IMR-90 (cell line): ENCODE results near the gene ZNF606. TPM values are rescaled to one million over a fixed set of nuclear protein-coding genes. Genes with fewer than 3 reads are reported as not detected.

Source experiments
- ATAC-seq: fragments of 200-7000 bp; cut with Tn5 transposase; 2 replicates; pipeline ENCODE4 v1.9.1; 2020; ENCODE audit warnings: low read depth, mild to moderate bottlenecking, moderate library complexity
- BruUV-seq: library from RNA; stranded (reverse); fragments of 400-500 nt; replicated peaks from 2 replicates; lab custom pipeline; 2021; lab: Mats Ljungman, UMichigan
- CTCF ChIA-PET: fragments of 300-600 bp; formaldehyde crosslinking; extraction: SDS; loops from one replicate; lab custom pipeline; 2021; ENCODE audit warnings: antibody characterized with exemption; lab: Yijun Ruan, JAX
- POLR2A ChIA-PET: fragments of 300-600 bp; sonication (Branson Sonifier 250); formaldehyde crosslinking; loops from one replicate; lab custom pipeline; 2022; ENCODE audit warnings: antibody characterized with exemption; ENCODE audit not compliant: unreplicated experiment; lab: Charles Lee
- DNase-seq: peaks from one replicate; pipeline ENCODE4 v3.0.0; 2013
- H2AFZ ChIP-seq: replicated peaks from 2 replicates; pipeline ENCODE3; 2013; ENCODE audit warnings: low read length, mild to moderate bottlenecking; ENCODE audit not compliant: poor library complexity
- H2AK5ac ChIP-seq: 2 replicates; pipeline ENCODE4 v1.6.1; 2013; ENCODE audit warnings: low read depth, low read length, inconsistent platforms
- H2AK9ac ChIP-seq: replicated peaks from 2 replicates; pipeline ENCODE3; 2013; ENCODE audit warnings: mild to moderate bottlenecking, low read depth, low read length, moderate library complexity; ENCODE audit not compliant: poor library complexity
- H2BK120ac ChIP-seq: 2 replicates; pipeline ENCODE4 v1.6.1; 2013; ENCODE audit warnings: low read depth, low read length, inconsistent platforms
- H2BK15ac ChIP-seq: 3 replicates; pipeline ENCODE4 v1.6.1; 2013; ENCODE audit warnings: low read depth, low read length, inconsistent platforms
- H2BK20ac ChIP-seq: 2 replicates; pipeline ENCODE4 v1.6.1; 2013; ENCODE audit warnings: low read depth, mild to moderate bottlenecking, inconsistent platforms, low read length, moderate library complexity
- H2BK5ac ChIP-seq: 2 replicates; pipeline ENCODE4 v1.6.1; 2013; ENCODE audit warnings: mild to moderate bottlenecking, low read depth, low read length, inconsistent platforms; ENCODE audit not compliant: poor library complexity, severe bottlenecking
- H3K14ac ChIP-seq: replicated peaks from 2 replicates; pipeline ENCODE4 v1.6.1; 2013; ENCODE audit warnings: low read depth, low read length, inconsistent platforms
- H3K18ac ChIP-seq: 2 replicates; pipeline ENCODE4 v1.6.1; 2013; ENCODE audit warnings: low read depth, low read length, control low read depth
- H3K23ac ChIP-seq: 2 replicates; pipeline ENCODE4 v1.6.1; 2013; ENCODE audit warnings: low read depth, low read length, inconsistent platforms
- H3K27ac ChIP-seq: 2 replicates; pipeline ENCODE4 v1.5.1; 2013; ENCODE audit warnings: mild to moderate bottlenecking, control low read depth, low read length; ENCODE audit not compliant: insufficient read depth
- H3K27me3 ChIP-seq: 2 replicates; pipeline ENCODE4 v1.6.1; 2013; ENCODE audit warnings: low read length; ENCODE audit not compliant: control insufficient read depth, insufficient read depth
- H3K36me3 ChIP-seq: 2 replicates; pipeline ENCODE4 v1.6.1; 2013; ENCODE audit warnings: low read length, mixed read lengths; ENCODE audit not compliant: control insufficient read depth, insufficient read depth
- H3K4ac ChIP-seq: 2 replicates; pipeline ENCODE4 v1.6.1; 2013; ENCODE audit warnings: low read depth, low read length, inconsistent platforms
- H3K4me1 ChIP-seq: 2 replicates; pipeline ENCODE4 v1.6.1; 2013; ENCODE audit warnings: low read length, mixed read lengths; ENCODE audit not compliant: control insufficient read depth, insufficient read depth
- H3K4me2 ChIP-seq: 2 replicates; pipeline ENCODE4 v1.6.1; 2013; ENCODE audit warnings: low read depth, mild to moderate bottlenecking, control low read depth, low read length, moderate library complexity
- H3K4me3 ChIP-seq: 2 replicates; pipeline ENCODE4 v1.5.1; 2013; ENCODE audit warnings: low read depth, mild to moderate bottlenecking, control low read depth, low read length, moderate library complexity; ENCODE audit not compliant: insufficient read depth
- H3K56ac ChIP-seq: 2 replicates; pipeline ENCODE4 v1.6.1; 2013; ENCODE audit warnings: low read length, inconsistent platforms; ENCODE audit not compliant: insufficient read depth; ENCODE audit errors: extremely low read depth
- H3K79me1 ChIP-seq, 2 experiments: 2 replicates each; pipeline ENCODE4 v1.6.1; 2013; ENCODE audit warnings: low read length in 2 of 2, inconsistent platforms in 1 of 2, low read depth in 1 of 2
- H3K9ac ChIP-seq: 2 replicates; pipeline ENCODE4 v1.6.1; 2013; ENCODE audit warnings: low read depth, low read length, control low read depth
- H3K9me1 ChIP-seq: 2 replicates; pipeline ENCODE4 v1.6.1; 2013; ENCODE audit warnings: low read length, inconsistent platforms; ENCODE audit not compliant: insufficient read depth
- H3K9me3 ChIP-seq: 2 replicates; pipeline ENCODE4 v1.6.1; 2013; ENCODE audit warnings: low read length; ENCODE audit not compliant: control insufficient read depth, insufficient read depth
- H4K20me1 ChIP-seq: 2 replicates; pipeline ENCODE4 v1.6.1; 2013; ENCODE audit warnings: low read length, inconsistent platforms; ENCODE audit not compliant: insufficient read depth
- H4K5ac ChIP-seq: 2 replicates; pipeline ENCODE4 v1.6.1; 2013; ENCODE audit warnings: mild to moderate bottlenecking, low read depth, low read length, control low read depth
- H4K8ac ChIP-seq, 2 experiments: 2 replicates each; pipeline ENCODE4 v1.6.1; 2013; ENCODE audit warnings: low read depth in 2 of 2, low read length in 2 of 2, control low read depth in 1 of 2, inconsistent platforms in 1 of 2
- H4K91ac ChIP-seq: 2 replicates; pipeline ENCODE4 v1.6.1; 2013; ENCODE audit warnings: low read depth, low read length, inconsistent platforms; ENCODE audit not compliant: insufficient read depth
- CHD1 ChIP-seq: IDR thresholded peaks from 2 replicates; pipeline ENCODE4 v1.6.1; 2012; ENCODE audit warnings: low read depth, low read length, improper control_type of control experiment
- CTCF ChIP-seq: conservative IDR thresholded peaks from 2 replicates; pipeline ENCODE4 v1.5.1; 2012; ENCODE audit warnings: mild to moderate bottlenecking, low read depth, low read length, improper control_type of control experiment
- MXI1 ChIP-seq: IDR thresholded peaks from 2 replicates; pipeline ENCODE4 v1.6.1; 2012; ENCODE audit warnings: low read depth, mild to moderate bottlenecking, low read length, moderate library complexity, borderline replicate concordance
- NFE2L2 ChIP-seq: fragments of 150-350 bp; IDR thresholded peaks from 2 replicates; pipeline ENCODE4 v1.6.1; 2016; ENCODE audit warnings: low read depth, mild to moderate bottlenecking, low read length
- RAD21 ChIP-seq: IDR thresholded peaks from 2 replicates; pipeline ENCODE4 v1.6.1; 2012; ENCODE audit warnings: low read length, improper control_type of control experiment
- RFX5 ChIP-seq: IDR thresholded peaks from 2 replicates; pipeline ENCODE4 v1.8.0; 2012; ENCODE audit warnings: low read depth, mild to moderate bottlenecking, low read length, moderate library complexity
- SMC3 ChIP-seq: fragments of 150-350 bp; IDR thresholded peaks from 2 replicates; pipeline ENCODE4 v1.6.1; 2016; ENCODE audit warnings: low read depth, mild to moderate bottlenecking, antibody characterized with exemption, low read length, moderate library complexity
- WGBS, 2 experiments: methylation state at CpG; one replicate each; pipeline versions ENCODE4 v1.1.5 to v1.1.7; 2013; ENCODE audit warnings: missing lambda C conversion rate in 2 of 2; ENCODE audit not compliant: insufficient read length in 1 of 2; ENCODE audit errors: extremely low coverage in 2 of 2; 5-methylcytosine and 5-hydroxymethylcytosine counted together
- dilution Hi-C: fragments of 300-500 bp; cut with HindIII; formaldehyde crosslinking; loops from one replicate; pipeline ENCODE4 v1.14.3; 2018; ENCODE audit warnings: low sequenced_read_pairs; ENCODE audit not compliant: unreplicated experiment
- in situ Hi-C: fragments of 300-500 bp; cut with MboI; formaldehyde crosslinking; loops from 3 replicates; pipeline ENCODE4 v1.14.3; 2019; ENCODE audit warnings: low sequenced_read_pairs, inconsistent platforms, mixed read lengths
- intact Hi-C: fragments of 100-400 bp; cut with micrococcal nuclease; formaldehyde crosslinking; loops from 2 replicates; pipeline ENCODE4 v1.10.0; 2022
- polyA plus RNA-seq, 3 experiments: library from polyadenylated mRNA; depleted of rRNA; stranded (reverse); fragments of >200 nt; gene quantifications; 2 replicates each; pipeline ENCODE4 v1.2.3, GENCODE V29; 2012; ENCODE audit warnings: low replicate concordance in 1 of 3
- total RNA-seq: library from RNA; depleted of rRNA; stranded (reverse); fragments of >200 nt; gene quantifications from 2 replicates; pipeline ENCODE4 v1.2.3, GENCODE V29; 2012
- TF ChIP-seq, protein P1 (sequence below): fragments of 150-350 bp; IDR thresholded peaks from 2 replicates; pipeline ENCODE4 v1.6.1; 2017; ENCODE audit warnings: mild to moderate bottlenecking, antibody characterized with exemption, low read length, low read depth

The ZNF606 gene
- total and polyA plus RNA-seq, 2 of the 4 experiments (the other 2 are of a cell fraction), result 4.3 to 9.0 TPM

DNA sequence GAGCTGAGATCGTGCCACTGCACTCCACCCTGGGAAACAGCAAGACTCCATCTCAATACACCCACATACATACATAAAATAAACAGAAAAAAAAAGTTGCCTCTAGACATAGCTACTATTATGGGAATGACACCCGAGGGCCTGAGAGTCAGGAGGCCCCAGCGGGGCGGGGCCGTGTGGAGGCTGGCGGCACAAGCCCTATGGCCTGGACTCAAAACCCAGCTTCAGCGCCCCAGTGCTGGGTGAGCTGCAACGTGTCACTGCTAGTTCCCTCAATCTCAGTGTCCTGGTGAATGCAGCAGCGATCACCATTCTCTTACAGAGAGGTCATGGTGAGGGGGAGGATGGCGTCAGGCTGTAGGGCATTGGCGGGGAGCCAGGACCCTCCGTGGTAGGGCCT, 22.0 kb upstream of the ZNF606 start:
- H3K4me2 ChIP-seq, result no peak overlapping the region
- no peak for ATAC-seq
- WGBS, 2 experiments, result 63% methylated on average over 3 of the region's 12 CpGs; no CpG with 5 or more reads in 1 of the 2 experiments
- BruUV-seq, result no TSS peak
- H3K9me3 ChIP-seq, result peaks cover 27% of the 10 kb centered on the region
- no peak overlapping the region for H3K23ac ChIP-seq
- H3K36me3 ChIP-seq, result no peaks in the 10 kb centered on the region
- no peak overlapping the region for H4K91ac ChIP-seq
- intact Hi-C loops, result no loop called here
- H3K4me1 ChIP-seq, result no peaks in the 10 kb centered on the region
- H2AK9ac ChIP-seq, result no peak overlapping the region
- no peak overlapping the region for H3K4me3 ChIP-seq
- H4K20me1 ChIP-seq, result no peaks in the 10 kb centered on the region
- H3K18ac ChIP-seq, result no peak overlapping the region
- no peak overlapping the region for H2BK15ac ChIP-seq
- dilution Hi-C loops, result no loop called here
- H3K9me1 ChIP-seq, result no peaks in the 10 kb centered on the region
- H4K8ac ChIP-seq, result no peak overlapping the region
- no peaks in the 10 kb centered on the region for H3K27me3 ChIP-seq
- H3K56ac ChIP-seq, result no peak overlapping the region
- H3K9ac ChIP-seq, result no peak overlapping the region
- H3K79me1 ChIP-seq, result no peaks in the 10 kb centered on the region
- TF ChIP-seq NFE2L2 (no peak), CHD1 (no peak), RFX5 (no peak), RAD21 (no peak), CTCF (no peak), MXI1 (no peak), SMC3 (no peak)
- TF ChIP-seq, protein P1, sequence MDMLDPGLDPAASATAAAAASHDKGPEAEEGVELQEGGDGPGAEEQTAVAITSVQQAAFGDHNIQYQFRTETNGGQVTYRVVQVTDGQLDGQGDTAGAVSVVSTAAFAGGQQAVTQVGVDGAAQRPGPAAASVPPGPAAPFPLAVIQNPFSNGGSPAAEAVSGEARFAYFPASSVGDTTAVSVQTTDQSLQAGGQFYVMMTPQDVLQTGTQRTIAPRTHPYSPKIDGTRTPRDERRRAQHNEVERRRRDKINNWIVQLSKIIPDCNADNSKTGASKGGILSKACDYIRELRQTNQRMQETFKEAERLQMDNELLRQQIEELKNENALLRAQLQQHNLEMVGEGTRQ, result no peak
- ChIA-PET POLR2A (no interaction called here), CTCF (no interaction called here)
- in situ Hi-C loops, result no loop called here
- no peak overlapping the region for H2AFZ ChIP-seq
- H2BK20ac ChIP-seq, result no peak overlapping the region
- no peak overlapping the region for H3K14ac ChIP-seq
- no peak overlapping the region for H3K4ac ChIP-seq
- DNase-seq, result no peak
- no peak overlapping the region for H4K5ac ChIP-seq
- H2BK5ac ChIP-seq, result no peak overlapping the region
- no peak overlapping the region for H2AK5ac ChIP-seq
- H2BK120ac ChIP-seq, result no peak overlapping the region
- H3K27ac ChIP-seq, result no peak overlapping the region
